CD4-positive, alpha-beta memory T cell (primary cell): Measurements from ENCODE around the gene C19orf53. TPM values are rescaled to one million over a fixed set of nuclear protein-coding genes. Genes with fewer than 3 reads are reported as not detected.
"Not testable (repeated sequence)": the region's sequence is repeated elsewhere in the genome, so short reads cannot be mapped to it uniquely, and the experiment has no call there.

Experiments used
- CTCF ChIA-PET: fragments of 350-600 bp; sonication (Branson Sonifier 250); formaldehyde crosslinking; loops from one replicate; lab custom pipeline; 2021; ENCODE audit warnings: inconsistent platforms; ENCODE audit not compliant: partially characterized antibody; lab: Charles Lee
- POLR2A ChIA-PET: fragments of 350-600 bp; sonication (Branson Sonifier 250); formaldehyde crosslinking; loops from one replicate; lab custom pipeline; 2021; ENCODE audit not compliant: partially characterized antibody; lab: Charles Lee
- DNase-seq, 5 donors: peaks; one replicate each; pipeline versions ENCODE4 v3.0.0 to v3.0.0-alpha.2; 2020 to 2022; ENCODE audit warnings: mixed read lengths in 1 of 5
- H3K27ac ChIP-seq: one replicate; pipeline ENCODE4 v1.7.0; 2013; ENCODE audit warnings: low read depth, low read length
- H3K27me3 ChIP-seq: 2 replicates; pipeline ENCODE4 v1.7.0; 2013; ENCODE audit warnings: mild to moderate bottlenecking, low read length, moderate library complexity; ENCODE audit not compliant: insufficient read depth
- H3K36me3 ChIP-seq: 2 replicates; pipeline ENCODE4 v1.7.0; 2013; ENCODE audit warnings: mild to moderate bottlenecking, low read length, moderate library complexity; ENCODE audit not compliant: insufficient read depth
- H3K4me1 ChIP-seq: 2 replicates; pipeline ENCODE4 v1.7.0; 2013; ENCODE audit warnings: mild to moderate bottlenecking, low read length, moderate library complexity; ENCODE audit not compliant: insufficient read depth
- H3K4me3 ChIP-seq, 2 donors: one replicate each; pipeline ENCODE4 v1.7.0; 2013; ENCODE audit warnings: low read length in 2 of 2, mild to moderate bottlenecking in 1 of 2
- H3K9me3 ChIP-seq, 2 donors: one replicate each; pipeline ENCODE4 v1.7.0; 2013; ENCODE audit warnings: low read length in 2 of 2, control low read depth in 1 of 2; ENCODE audit not compliant: control insufficient read depth in 1 of 2
- H3K27ac Mint-ChIP-seq, 7 donors: one replicate each; pipeline ENCODE4 v1.8.0; 2020 to 2021; ENCODE audit warnings: mixed read lengths in 7 of 7, mild to moderate bottlenecking in 6 of 7, inconsistent platforms in 3 of 7, moderate library complexity in 3 of 7
- H3K27me3 Mint-ChIP-seq, 2 donors: one replicate each; pipeline ENCODE4 v1.8.0; 2020 to 2021; ENCODE audit warnings: mixed read lengths in 2 of 2
- H3K36me3 Mint-ChIP-seq, 2 donors: one replicate each; pipeline ENCODE4 v1.8.0; 2020 to 2021; ENCODE audit warnings: mixed read lengths in 2 of 2, inconsistent platforms in 1 of 2, mild to moderate bottlenecking in 1 of 2
- H3K4me1 Mint-ChIP-seq, 4 donors: one replicate each; pipeline ENCODE4 v1.8.0; 2020 to 2021; ENCODE audit warnings: mixed read lengths in 4 of 4, mild to moderate bottlenecking in 1 of 4
- H3K4me3 Mint-ChIP-seq, 8 donors: one replicate each; pipeline ENCODE4 v1.8.0; 2020 to 2021; ENCODE audit warnings: mixed read lengths in 8 of 8, mild to moderate bottlenecking in 7 of 8, moderate library complexity in 6 of 8, inconsistent platforms in 3 of 8
- H3K9me3 Mint-ChIP-seq, 8 donors: one replicate each; pipeline ENCODE4 v1.8.0; 2020 to 2021; ENCODE audit warnings: mixed read lengths in 8 of 8, mild to moderate bottlenecking in 5 of 8, inconsistent platforms in 3 of 8, moderate library complexity in 1 of 8
- intact Hi-C: fragments of 100-400 bp; cut with micrococcal nuclease; formaldehyde crosslinking; loops from one replicate; pipeline ENCODE4 v1.15.1; 2023
- polyA plus RNA-seq, 2 donors: library from polyadenylated mRNA; unstranded; fragments of 300-500 nt; fragmentation: Illumina TruSeq; gene quantifications; one replicate each; pipeline ENCODE4 v1.2.3, GENCODE V29; 2021
- total RNA-seq, 2 experiments: library from RNA; stranded (reverse); gene quantifications; one replicate each; pipeline ENCODE4 v1.2.3, GENCODE V29; 2021

Gene C19orf53
- total and polyA plus RNA-seq, 4 experiments from 2014 or later: 84.3 to 257 (median 146) TPM

- Mint-ChIP-seq H3K27ac (peak overlapping the region in 3 of 7 donors; percentile 22 to 36 (median 25)), H3K4me1 (peaks cover 15 to 44% (median 19%) of the 10 kb centered on the region in 4 donors), H3K9me3 (no peaks in the 10 kb centered on the region), H3K4me3 (no peak overlapping the region), H3K36me3 (peaks cover 19 to 29% of the 10 kb centered on the region in 2 donors), H3K27me3 (no peaks in the 10 kb centered on the region)
- intact Hi-C loops: no loop called here
- H3K9me3 ChIP-seq: no peaks in the 10 kb centered on the region
- no peak for DNase-seq
- POLR2A ChIA-PET: interaction anchor here (1.1 kb wide), 1 partner anchor 20 kb away, joined by 3 read pairs; no protein-coding TSS in a partner anchor
- peaks cover 29% of the 10 kb centered on the region for H3K4me1 ChIP-seq
- no peaks in the 10 kb centered on the region for H3K27me3 ChIP-seq
- H3K36me3 ChIP-seq: peaks cover 34% of the 10 kb centered on the region
- no peak overlapping the region for H3K4me3 ChIP-seq
- H3K27ac ChIP-seq: no peak overlapping the region
- CTCF ChIA-PET: no interaction called here
Observed at GRCh38 chr19:13751436-13751835, 22.8 kb upstream of the C19orf53 start.

GRCh38 chr19:13753622-13754021 is 20.6 kb upstream of the C19orf53 start:
- H3K27me3 ChIP-seq, CTCF ChIA-PET, H3K4me3 ChIP-seq, H3K4me3 Mint-ChIP-seq, H3K27ac Mint-ChIP-seq, intact Hi-C loops, H3K9me3 ChIP-seq, H3K9me3 Mint-ChIP-seq, DNase-seq, H3K27ac ChIP-seq, H3K27me3 Mint-ChIP-seq: not testable (repeated sequence)
- peaks cover 52% of the 10 kb centered on the region for H3K36me3 ChIP-seq
- peaks cover 19% of the 10 kb centered on the region for H3K4me1 ChIP-seq
- Mint-ChIP-seq H3K36me3 (peaks cover 31 to 48% of the 10 kb centered on the region in 2 donors), H3K4me1 (peaks cover 6 to 30% (median 11%) of the 10 kb centered on the region in 4 donors)
- POLR2A ChIA-PET: interaction anchor here (0.7 kb wide), 1 partner anchor 999 kb away, joined by 3 read pairs; no protein-coding TSS in a partner anchor

- peaks cover 0 to 4% (median 2%) of the 10 kb centered on the region in 4 donors for H3K4me1 Mint-ChIP-seq
Observed at GRCh38 chr19:13756210-13756609, 18.0 kb upstream of the C19orf53 start.

GRCh38 chr19:13757805-13758772 is 16.2 kb upstream of the C19orf53 start:
- Mint-ChIP-seq H3K4me1 (peaks cover 0 to 4% (median 3%) of the 10 kb centered on the region in 4 donors), H3K9me3 (no peaks in the 10 kb centered on the region), H3K27me3 (no peaks in the 10 kb centered on the region), H3K4me3 (no peak overlapping the region), H3K27ac (peak overlapping the region in 1 of 7 donors; percentile 36), H3K36me3 (peaks cover 31 to 62% of the 10 kb centered on the region in 2 donors)
- no peak overlapping the region for H3K27ac ChIP-seq
- intact Hi-C loops: no loop called here
- DNase-seq: no peak
- no peaks in the 10 kb centered on the region for H3K4me1 ChIP-seq
- POLR2A ChIA-PET: no interaction called here
- no peaks in the 10 kb centered on the region for H3K27me3 ChIP-seq
- H3K36me3 ChIP-seq: peaks cover 55% of the 10 kb centered on the region
- CTCF ChIA-PET: no interaction called here
- H3K4me3 ChIP-seq: no peak overlapping the region
- no peaks in the 10 kb centered on the region for H3K9me3 ChIP-seq

More at GRCh38 chr19:13756210-13756609, 18.0 kb upstream of the C19orf53 start:
- no peaks in the 10 kb centered on the region for H3K27me3 Mint-ChIP-seq
- peak overlapping the region in 1 of 7 donors; percentile 3 for H3K27ac Mint-ChIP-seq
- Histone ChIP-seq H3K27ac (no peak overlapping the region), H3K36me3 (peaks cover 58% of the 10 kb centered on the region), H3K27me3 (no peaks in the 10 kb centered on the region), H3K9me3 (no peaks in the 10 kb centered on the region), H3K4me3 (no peak overlapping the region), H3K4me1 (no peaks in the 10 kb centered on the region)
- ChIA-PET POLR2A (no interaction called here), CTCF (no interaction called here)
- intact Hi-C loops: no loop called here
- DNase-seq: no peak
- no peaks in the 10 kb centered on the region for H3K9me3 Mint-ChIP-seq
- no peak overlapping the region for H3K4me3 Mint-ChIP-seq
- peaks cover 31 to 58% of the 10 kb centered on the region in 2 donors for H3K36me3 Mint-ChIP-seq

GRCh38 chr19:13758795-13759194 is 15.5 kb upstream of the C19orf53 start:
- Histone ChIP-seq H3K4me1 (peaks cover 2% of the 10 kb centered on the region), H3K27ac (no peak overlapping the region), H3K27me3 (no peaks in the 10 kb centered on the region), H3K36me3 (peaks cover 51% of the 10 kb centered on the region), H3K9me3 (no peaks in the 10 kb centered on the region), H3K4me3 (no peak overlapping the region)
- no peak overlapping the region for H3K4me3 Mint-ChIP-seq
- peaks cover 32 to 58% of the 10 kb centered on the region in 2 donors for H3K36me3 Mint-ChIP-seq
- H3K27me3 Mint-ChIP-seq: no peaks in the 10 kb centered on the region
- H3K9me3 Mint-ChIP-seq: no peaks in the 10 kb centered on the region
- DNase-seq: no peak
- ChIA-PET CTCF (no interaction called here), POLR2A (no interaction called here)
- intact Hi-C loops: no loop called here
- peaks cover 2 to 10% (median 5%) of the 10 kb centered on the region in 4 donors for H3K4me1 Mint-ChIP-seq
- H3K27ac Mint-ChIP-seq: no peak overlapping the region

GRCh38 chr19:13761423-13761822 is 12.8 kb upstream of the C19orf53 start:
- Histone ChIP-seq H3K36me3 (peaks cover 30% of the 10 kb centered on the region), H3K4me1 (peaks cover 16% of the 10 kb centered on the region), H3K9me3 (no peaks in the 10 kb centered on the region), H3K27ac (no peak overlapping the region), H3K27me3 (no peaks in the 10 kb centered on the region), H3K4me3 (no peak overlapping the region)
- H3K36me3 Mint-ChIP-seq: peaks cover 21 to 49% of the 10 kb centered on the region in 2 donors
- intact Hi-C loops: no loop called here
- peaks cover 15 to 27% (median 16%) of the 10 kb centered on the region in 4 donors for H3K4me1 Mint-ChIP-seq
- ChIA-PET POLR2A (interaction anchor here (0.9 to 2.4 kb wide), 2 partner anchors 13 kb away, joined by 4 to 11 read pairs; partner anchors contain the start of gene C19orf53), CTCF (no interaction called here)
- H3K27ac Mint-ChIP-seq: no peak overlapping the region
- no peak for DNase-seq
- no peaks in the 10 kb centered on the region for H3K9me3 Mint-ChIP-seq
- no peaks in the 10 kb centered on the region for H3K27me3 Mint-ChIP-seq
- no peak overlapping the region for H3K4me3 Mint-ChIP-seq

GRCh38 chr19:13762635-13763235 is 11.5 kb upstream of the C19orf53 start:
- Histone ChIP-seq H3K27ac (no peak overlapping the region), H3K4me3 (no peak overlapping the region), H3K9me3 (no peaks in the 10 kb centered on the region), H3K4me1 (peaks cover 16% of the 10 kb centered on the region), H3K36me3 (peaks cover 18% of the 10 kb centered on the region), H3K27me3 (no peaks in the 10 kb centered on the region)
- H3K4me3 Mint-ChIP-seq: peak overlapping the region in 1 of 8 donors; percentile 70
- POLR2A ChIA-PET: interaction anchor here (1.1 to 2.4 kb wide), 3 partner anchors 12 to 29 kb away, joined by 3 to 11 read pairs (median 4); partner anchors contain the start of gene C19orf53
- CTCF ChIA-PET: no interaction called here
- no peaks in the 10 kb centered on the region for H3K9me3 Mint-ChIP-seq
- no peak for DNase-seq
- H3K36me3 Mint-ChIP-seq: peaks cover 16 to 38% of the 10 kb centered on the region in 2 donors
- no peak overlapping the region for H3K27ac Mint-ChIP-seq
- H3K4me1 Mint-ChIP-seq: peaks cover 15 to 27% (median 17%) of the 10 kb centered on the region in 4 donors
- intact Hi-C loops: no loop called here
- H3K27me3 Mint-ChIP-seq: no peaks in the 10 kb centered on the region
